ENCODE data around the gene CUBN. TPM values are rescaled to one million over a fixed set of nuclear protein-coding genes. Genes with fewer than 3 reads are reported as not detected.
"Not testable (repeated sequence)": the region's sequence is repeated elsewhere in the genome, so short reads cannot be mapped to it uniquely, and the experiment has no call there.

Gene CUBN
- total RNA-seq, 2 donors from 2014 or later: 1.1 to 2.3 TPM

DNA sequence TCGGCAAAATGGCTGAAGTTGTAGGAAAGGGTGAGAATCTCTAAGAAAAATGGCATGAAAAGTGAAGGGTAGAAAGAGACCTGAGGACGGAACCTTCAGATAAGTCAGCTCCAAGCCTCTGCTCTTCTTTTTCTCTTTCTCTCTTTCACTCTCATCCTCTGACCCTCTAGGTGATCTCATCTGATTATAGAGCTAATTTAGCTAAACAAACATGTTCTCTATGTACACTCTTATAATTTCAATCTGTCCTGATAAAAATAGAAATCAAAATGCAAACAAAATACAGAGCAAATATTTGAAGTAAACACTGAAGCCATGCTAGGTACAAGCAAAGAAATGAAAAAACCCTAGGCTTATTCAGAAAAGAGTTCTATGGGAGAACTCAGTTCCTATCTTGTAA lies 14.4 kb upstream of the CUBN start:
- intact Hi-C loops (cut with DNase I): loop anchor here in 1 of 2 donors (5.0 kb wide), 1 partner anchor 482 kb away; no protein-coding TSS in a partner anchor
- DNase-seq (ENCODE audit: low spot score): no peak

DNA sequence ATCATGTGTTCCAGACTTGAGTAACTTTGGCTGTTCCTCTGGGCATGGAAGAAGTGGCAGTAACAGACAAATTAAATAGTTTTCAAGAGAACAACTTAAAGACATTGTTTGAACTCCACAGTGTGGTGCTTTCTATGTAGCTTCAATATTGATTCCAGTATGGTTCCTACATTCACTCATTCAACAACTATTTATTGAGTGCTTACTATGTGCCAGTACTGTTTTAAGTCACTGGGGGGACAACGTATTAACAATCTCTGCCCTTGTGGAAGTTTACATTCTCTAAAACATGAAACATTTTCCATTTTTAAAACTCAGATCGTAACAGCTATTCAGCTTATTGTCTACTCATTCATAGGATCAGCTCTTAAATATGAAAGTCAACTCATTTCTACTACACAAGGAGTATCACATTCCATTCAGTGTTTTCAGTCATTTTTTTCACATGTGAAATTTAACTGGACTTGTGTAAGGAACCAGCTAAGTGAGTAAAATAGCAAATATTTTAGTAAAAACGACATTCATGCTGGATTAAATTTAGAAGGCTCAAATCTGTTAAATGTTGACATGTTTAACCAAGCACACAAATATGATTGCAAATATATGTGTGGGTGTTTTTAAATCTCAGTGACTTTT lies 13.6 kb upstream of the CUBN start:
- intact Hi-C loops (cut with DNase I): loop anchor here in 1 of 2 donors (5.0 kb wide), 1 partner anchor 481 kb away; no protein-coding TSS in a partner anchor
- DNase-seq (ENCODE audit: low spot score): no peak

DNA sequence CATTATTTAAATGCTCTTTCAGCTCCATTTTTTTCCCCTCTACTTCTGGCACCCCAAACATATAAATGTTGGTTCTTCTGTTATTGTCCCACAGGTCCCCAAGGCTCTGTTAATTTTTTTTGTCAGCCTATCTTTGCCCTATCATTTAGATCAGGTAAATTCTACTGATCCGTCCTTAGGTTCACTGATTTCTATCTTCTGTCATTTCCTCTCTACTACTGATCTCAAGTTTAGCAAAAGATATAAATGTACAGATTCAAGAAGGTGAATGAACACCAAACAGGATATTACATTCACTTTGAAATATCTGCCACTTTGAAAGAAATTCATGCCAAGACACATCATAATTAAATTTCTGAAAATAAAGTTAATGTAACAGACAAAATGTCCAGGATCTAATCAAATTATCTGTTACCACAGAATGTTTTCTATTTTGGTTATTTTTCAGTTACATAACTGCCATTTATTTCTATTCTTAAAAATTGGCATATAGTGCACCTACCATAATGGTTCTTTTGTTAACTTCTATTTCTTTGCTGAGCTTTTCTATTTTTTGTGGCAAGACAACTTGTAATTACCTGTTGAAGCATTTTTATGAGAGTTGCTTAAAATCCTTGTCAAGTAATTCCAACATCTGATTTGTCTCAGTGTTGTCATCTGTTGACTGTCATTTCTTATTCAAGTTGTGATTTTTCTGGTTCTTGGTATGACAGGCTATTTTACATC lies 12.1 kb upstream of the CUBN start:
- no peak for DNase-seq (ENCODE audit: low spot score)
- intact Hi-C loops (cut with DNase I): loop anchor here in 1 of 2 donors (5.0 kb wide), 1 partner anchor 479 kb away; no protein-coding TSS in a partner anchor

DNA sequence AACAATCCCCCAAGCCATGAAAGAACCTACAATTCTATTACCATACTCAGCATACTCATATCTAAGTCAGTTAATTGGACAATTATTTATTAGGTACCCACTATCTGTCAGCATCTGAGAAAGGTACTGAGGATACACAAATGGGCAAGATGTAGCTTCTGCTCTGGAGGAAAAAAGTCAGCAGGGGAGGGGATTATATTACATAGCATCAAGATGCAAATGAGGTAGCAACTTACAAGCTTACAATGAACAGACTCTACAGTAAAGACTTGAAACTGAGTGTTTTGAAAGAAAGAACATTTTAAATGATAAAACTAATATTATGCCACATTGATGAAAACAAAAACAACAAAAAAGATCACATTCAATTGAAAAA lies 10.8 kb upstream of the CUBN start:
- intact Hi-C loops (cut with DNase I): loop anchor here in 1 of 2 donors (5.0 kb wide), 1 partner anchor 478 kb away; no protein-coding TSS in a partner anchor
- DNase-seq (ENCODE audit: low spot score): no peak

DNA sequence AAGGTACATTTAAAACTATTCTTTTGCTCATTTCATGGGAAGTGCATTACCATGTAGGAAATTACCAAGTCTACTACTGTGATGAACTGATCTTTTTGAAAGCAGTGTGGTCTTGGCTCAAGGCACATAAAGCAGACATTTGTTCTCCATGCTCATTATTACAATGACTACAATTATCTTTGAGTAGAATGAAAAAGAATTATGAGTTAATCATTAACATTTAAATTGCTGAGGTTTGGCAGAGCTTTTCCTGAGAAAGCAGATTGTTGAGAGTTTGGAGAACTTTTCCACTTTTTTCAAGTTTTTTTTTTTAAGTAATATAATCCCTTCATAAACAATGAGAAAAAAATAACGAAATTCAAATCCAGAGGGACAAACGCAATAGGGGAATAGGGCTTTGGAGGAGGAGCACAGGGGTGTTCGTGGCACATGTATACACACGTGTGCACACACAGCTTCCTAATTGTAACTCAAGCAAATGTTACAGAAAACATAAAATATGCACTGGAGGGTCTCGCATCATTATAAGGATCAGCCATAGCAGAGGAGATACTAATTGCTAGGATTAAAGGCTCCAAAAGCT lies 8.9 kb upstream of the CUBN start:
- intact Hi-C loops (cut with DNase I): no loop called here
- no peak for DNase-seq (ENCODE audit: low spot score)

DNA sequence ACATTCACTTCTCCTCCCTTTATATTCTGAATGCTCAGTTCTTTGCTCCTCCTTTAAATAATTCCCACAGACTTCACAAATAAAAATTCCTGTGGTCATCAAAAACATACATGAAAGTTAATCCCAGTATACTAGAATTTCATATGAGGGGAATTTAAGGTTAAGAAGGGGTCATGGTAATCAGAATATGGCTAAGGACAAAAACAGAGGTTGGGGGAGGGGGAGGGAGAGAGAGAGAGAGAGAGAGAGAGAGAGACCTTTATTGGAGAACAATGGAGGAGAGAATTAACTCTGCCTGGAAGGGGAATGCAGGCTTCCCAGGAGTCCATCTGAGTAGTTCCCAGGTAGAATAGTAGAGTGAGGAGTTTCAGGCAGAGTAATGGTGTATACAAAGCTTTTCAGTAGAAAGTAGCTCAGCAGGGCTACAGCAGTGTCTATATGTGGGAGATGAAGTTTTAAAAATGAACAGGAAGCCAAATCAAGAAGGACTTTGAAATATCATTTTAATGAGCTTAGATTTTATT lies 5.2 kb upstream of the CUBN start:
- intact Hi-C loops (cut with DNase I): no loop called here
- no peak for DNase-seq (ENCODE audit: low spot score)

DNA sequence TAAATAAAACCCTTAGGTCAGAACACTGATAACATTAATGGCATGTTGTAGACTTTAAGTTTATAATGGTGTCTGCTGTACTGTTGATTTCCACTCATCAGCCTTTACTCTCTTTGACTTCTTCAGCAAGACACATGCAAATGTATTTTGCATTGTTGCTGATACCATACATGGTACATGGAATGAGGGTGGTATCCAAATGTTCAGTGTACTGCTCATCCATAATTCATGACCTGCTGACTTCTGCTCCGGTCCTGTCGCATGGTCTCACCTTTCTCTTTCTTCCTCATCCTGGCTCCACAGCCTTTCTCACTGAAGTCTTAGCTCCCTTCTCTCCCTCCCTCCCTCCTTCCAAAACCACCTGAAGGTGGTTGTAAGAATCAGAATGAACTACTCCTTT lies 4.7 kb upstream of the CUBN start:
- no peak for DNase-seq (ENCODE audit: low spot score)
- intact Hi-C loops (cut with DNase I): no loop called here

DNA sequence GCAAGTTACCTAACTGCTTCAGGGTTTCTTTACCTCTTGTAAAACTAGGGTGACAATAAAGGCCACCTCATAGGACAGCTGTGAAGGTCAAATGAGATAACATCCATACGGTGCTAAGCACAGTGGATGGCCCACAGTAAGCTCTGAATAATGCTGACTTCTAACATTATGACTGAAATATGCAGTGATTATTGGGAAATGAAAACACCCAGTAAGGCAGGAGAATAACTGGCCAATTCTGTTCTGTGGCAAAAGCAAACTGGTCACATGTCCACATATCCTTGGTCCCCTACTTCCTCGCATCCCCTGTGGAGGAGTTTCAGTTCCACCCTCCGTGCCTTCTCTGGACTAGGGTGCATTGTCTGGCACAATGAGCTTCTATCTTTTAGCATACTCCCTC lies 1.4 kb downstream of the CUBN start:
- no peak for DNase-seq (ENCODE audit: low spot score)
- intact Hi-C loops (cut with DNase I): no loop called here

DNA sequence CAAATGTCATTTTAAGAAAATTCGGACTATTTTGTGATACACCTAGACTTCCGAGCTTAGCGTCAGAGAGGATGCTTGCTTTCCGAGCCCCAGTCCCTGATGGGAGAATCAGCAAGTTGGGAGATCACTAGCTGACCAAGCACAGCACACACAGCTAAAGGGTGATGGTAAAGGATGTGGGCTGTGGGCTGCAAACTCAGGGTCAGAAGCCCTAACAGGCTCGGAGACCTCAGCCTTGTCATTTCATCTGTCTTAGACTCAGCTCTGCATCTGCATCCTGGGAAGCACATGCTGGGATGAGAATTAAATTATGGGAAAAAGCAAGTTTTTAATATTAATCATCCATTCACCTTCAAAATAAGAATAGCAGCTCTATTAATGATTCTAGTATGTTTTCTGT lies 3.3 kb downstream of the CUBN start:
- no peak for DNase-seq (ENCODE audit: low spot score)
- intact Hi-C loops (cut with DNase I): no loop called here

DNA sequence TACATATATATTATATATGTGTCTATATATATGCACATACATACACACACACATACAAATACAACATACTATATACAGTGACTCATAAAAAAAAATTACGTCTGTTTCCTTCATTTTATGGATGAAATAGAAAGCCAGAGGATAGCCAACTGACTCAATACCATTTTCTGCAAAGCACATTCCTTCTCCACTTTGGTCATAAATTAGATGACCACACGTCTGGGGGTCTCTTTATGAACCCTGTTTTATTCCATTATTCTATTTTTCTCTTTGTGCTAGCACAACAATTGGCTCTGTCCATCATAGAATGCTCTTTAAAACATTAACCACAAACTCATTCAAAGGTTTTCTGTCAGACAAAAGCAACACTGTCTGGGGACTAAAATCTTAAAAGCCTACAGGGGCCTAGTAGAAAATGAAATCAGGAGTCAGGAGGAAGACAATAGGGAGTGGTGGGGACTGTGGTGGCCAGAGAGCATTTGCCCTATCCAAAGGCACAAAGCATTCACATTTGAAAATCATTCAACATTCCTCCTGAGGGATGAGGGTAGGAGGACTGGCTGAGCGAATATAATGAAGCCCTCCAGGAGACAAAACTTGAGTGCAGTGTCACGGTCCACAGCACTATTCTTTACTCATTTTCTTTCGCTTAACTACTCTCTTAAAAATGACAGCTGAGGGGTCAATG lies 4.3 kb downstream of the CUBN start:
- intact Hi-C loops (cut with DNase I): no loop called here
- DNase-seq (ENCODE audit: low spot score): no peak

DNA sequence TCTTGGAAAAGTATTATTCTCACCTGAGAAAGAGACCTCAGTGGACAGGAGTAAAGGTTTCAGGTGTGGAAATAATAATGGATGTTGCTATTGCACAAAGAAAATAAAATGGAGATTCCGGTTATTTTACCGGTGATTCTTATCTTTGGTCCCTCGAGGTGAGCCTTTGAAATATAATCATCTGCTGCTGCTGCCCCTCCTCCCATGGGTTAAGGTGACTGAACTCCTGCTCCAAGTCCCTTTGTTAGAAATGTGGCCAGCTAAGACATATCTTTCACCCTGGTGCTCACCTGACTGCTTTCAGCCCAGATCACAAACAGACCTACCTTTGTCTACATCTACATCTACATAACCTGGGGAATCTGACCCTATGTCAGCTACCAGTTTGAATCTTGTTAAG lies 5.7 kb downstream of the CUBN start:
- intact Hi-C loops (cut with DNase I): no loop called here

DNA sequence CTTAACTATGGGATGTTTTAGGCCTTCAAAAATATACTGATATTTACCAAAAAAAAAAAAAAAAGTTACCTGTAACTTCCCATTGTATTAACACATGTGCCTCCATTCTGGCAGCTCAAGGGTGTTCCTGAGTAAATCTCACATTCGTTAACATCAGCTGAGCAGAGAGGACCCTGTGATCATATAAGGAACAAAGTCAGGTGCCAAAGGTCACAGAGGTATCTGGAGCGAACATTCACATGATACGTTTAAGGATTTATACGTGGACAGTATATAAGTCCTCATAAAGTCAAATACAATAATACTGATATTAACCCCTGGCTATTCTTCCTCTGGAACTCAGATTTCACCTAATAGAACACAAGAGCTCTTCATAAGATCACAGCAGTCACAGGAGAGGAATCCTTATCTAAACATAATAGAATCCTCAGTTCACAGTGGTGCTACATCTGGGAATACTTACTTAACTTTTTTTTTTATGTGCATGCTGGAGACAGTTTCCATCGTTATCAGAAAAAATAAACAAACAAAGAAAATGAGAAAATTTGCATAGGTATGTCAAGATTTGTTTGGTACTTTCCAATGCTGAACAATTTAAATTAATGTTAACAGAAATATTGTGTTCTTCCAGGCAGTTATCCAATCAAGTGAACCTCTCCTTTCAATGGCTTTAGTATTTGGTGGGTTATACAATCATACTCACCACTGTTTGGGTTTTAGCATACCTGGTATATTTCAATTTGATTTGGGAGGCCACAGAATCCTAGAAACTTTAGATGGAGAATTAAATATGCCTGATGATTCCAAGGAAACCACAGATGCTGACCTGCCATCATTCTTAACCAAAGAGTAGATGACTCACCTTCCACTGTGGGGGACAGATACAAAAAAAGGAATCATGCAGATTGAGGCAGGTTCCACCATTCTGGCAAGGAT lies 6.6 kb downstream of the CUBN start:
- DNase-seq (ENCODE audit: low spot score): no peak
- intact Hi-C loops (cut with DNase I): no loop called here

More for the DNA sequence above, 5.7 kb downstream of the CUBN start:
- DNase-seq (ENCODE audit: low spot score): no peak

DNA sequence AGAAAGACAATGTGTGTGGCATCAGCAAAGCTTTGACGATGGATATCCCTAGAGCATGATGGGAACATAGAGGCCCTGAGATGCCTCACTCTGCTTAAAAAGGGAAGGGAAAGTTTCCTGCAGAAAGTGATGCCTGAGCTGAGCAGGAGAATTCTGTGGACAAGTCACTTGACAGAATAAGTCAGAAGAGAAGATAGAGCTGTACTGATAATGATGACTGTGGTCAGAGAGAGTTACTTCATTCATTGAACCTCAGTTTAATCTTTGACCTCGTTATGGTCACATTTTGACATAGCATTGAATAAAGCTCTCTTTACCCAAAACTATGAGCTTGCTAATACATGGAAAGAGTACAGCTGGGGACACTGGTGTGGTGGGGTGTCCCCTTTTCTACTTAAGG lies 7.6 kb downstream of the CUBN start:
- intact Hi-C loops (cut with DNase I): no loop called here

DNA sequence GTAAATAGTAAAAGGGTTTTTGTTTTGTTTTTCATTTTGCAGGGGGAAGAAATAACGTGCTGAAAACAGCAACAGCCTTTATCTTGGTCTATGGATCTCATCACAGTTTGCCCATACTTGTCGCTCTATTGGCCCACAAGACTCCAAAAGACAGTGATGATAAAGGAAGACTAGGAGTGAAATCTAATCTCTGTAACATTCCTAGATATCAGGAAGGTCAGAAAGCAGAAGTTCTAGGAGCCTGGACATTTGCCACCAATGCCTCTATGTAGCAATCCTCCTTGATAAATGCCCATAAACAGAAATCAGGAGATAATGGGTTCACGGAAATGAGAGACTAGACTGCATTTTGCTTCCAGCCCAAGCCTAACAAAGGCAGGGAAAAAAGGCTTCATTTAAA lies 8.9 kb downstream of the CUBN start:
- intact Hi-C loops (cut with DNase I): no loop called here
- no peak for DNase-seq (ENCODE audit: low spot score)

More for the DNA sequence above, 7.6 kb downstream of the CUBN start:
- DNase-seq (ENCODE audit: low spot score): no peak

DNA sequence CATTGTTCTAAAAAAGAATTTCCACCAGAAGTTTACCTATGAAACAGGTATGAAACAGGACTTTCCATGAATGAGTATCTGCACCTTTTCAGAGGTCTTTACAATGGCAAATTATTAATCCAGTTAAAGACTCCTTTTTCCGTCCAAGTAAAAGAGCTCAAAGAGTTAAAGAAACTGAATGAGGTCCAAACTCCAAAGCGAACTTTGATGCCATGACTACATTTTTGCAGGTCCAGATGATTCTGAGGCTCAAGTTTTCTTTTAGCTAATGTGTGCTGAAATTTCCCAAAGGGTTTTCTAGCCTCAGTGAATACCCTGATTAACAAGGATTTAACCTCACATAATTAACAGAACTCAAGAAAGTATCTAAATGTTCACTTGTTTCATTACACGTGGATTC lies 9.8 kb downstream of the CUBN start:
- intact Hi-C loops (cut with DNase I): no loop called here

DNA sequence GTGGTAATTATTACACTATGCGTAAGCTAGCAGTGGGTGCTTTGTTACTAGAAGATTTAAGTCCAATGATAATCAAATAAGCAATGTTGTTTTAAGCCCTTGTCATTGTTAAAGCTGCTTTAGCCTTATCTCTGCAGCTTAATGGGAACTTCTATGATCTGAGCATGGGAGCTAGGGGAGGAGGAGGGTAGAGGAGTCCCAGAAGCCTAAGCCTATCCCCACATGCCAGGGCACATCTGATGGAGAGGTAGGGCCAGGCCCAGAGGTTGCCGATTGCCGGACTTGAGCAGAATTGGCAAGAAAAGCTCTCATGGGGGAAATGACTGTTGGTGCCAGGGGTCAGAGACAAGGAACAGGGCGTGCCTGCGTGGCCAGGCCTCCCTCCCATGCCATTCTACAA lies 13.4 kb downstream of the CUBN start:
- intact Hi-C loops (cut with DNase I): no loop called here
- no peak for DNase-seq (ENCODE audit: low spot score)

More for the DNA sequence above, 9.8 kb downstream of the CUBN start:
- DNase-seq (ENCODE audit: low spot score): no peak

DNA sequence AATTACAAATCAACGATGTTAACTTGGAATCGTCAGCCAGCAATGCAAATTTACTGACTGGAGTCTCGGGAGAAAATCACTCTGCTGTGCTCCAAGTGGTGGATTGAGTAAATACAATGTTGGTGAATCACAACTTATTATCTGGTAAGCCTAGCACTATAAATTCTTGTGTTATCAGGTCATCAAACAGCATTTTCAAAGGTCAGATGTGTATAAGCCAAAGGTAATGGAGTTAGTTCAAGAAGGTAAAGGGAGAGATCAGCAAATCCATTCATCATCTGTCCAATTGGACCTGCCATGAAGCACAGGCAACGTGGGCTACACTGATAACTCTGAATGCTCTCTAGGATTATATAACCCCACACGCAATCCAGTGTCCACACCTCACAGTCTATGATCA lies 13.9 kb downstream of the CUBN start:
- intact Hi-C loops (cut with DNase I): no loop called here
- DNase-seq (ENCODE audit: low spot score): no peak

DNA sequence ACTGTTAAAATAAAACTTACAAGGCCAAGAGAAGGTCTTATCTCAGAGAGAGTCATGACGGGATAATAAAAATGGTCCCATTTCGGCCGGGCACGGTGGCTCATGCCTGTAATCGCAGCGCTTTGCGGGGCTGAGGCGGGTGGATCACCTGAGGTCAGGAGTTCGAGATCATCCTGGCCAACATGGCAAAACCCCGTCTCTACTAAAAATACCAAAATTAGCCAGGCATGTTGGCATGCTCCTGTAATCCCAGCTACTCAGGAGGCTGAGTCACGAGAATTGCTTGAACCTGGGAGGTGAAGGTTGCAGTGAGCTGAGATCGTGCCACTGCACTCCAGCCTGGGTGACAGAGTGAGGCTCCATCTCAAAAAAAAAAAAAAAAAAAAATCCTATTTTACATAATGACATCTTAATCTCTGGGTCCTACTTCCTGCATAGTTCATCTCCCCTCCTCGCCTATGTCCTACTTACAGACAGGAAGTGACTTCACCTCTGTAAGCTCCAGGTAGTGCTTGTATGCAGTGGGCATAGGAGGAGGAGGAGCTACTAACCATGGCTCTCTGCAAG lies 14.7 kb downstream of the CUBN start:
- DNase-seq (ENCODE audit: low spot score); intact Hi-C loops (cut with DNase I): not testable (repeated sequence)
